ENCODE measurements around the gene KRTAP5-9. TPM values are rescaled to one million over a fixed set of nuclear protein-coding genes. Genes with fewer than 3 reads are reported as not detected.
A peak's percentile ranks its signal among the peaks of the same experiment; 100 is the strongest.
"Not testable (repeated sequence)": the region's sequence is repeated elsewhere in the genome, so short reads cannot be mapped to it uniquely, and the experiment has no call there.

Gene KRTAP5-9
- total RNA-seq, 1 experiment from 2014 or later: not detected

- DNase-seq (ENCODE audit: low read depth): no peak
- in situ Hi-C loops (cut with HindIII; ENCODE audit: low pct_unique_long_range_greater_than_20kb, low sequenced_read_pairs): no loop called here
Measured at GRCh38 chr11:71575723-71576424, 27.7 kb downstream of the KRTAP5-9 start.

- DNase-seq (ENCODE audit: low read depth); in situ Hi-C loops (cut with HindIII; ENCODE audit: low pct_unique_long_range_greater_than_20kb, low sequenced_read_pairs): not testable (repeated sequence)
Measured at GRCh38 chr11:71576688-71577465, 28.7 kb downstream of the KRTAP5-9 start.

- in situ Hi-C loops (cut with HindIII; ENCODE audit: low pct_unique_long_range_greater_than_20kb, low sequenced_read_pairs): no loop called here
- DNase-seq (ENCODE audit: low read depth): no peak
Measured at GRCh38 chr11:71577469-71578004, 29.3 kb downstream of the KRTAP5-9 start.

- DNase-seq (ENCODE audit: low read depth); in situ Hi-C loops (cut with HindIII; ENCODE audit: low pct_unique_long_range_greater_than_20kb, low sequenced_read_pairs): not testable (repeated sequence)
Measured at GRCh38 chr11:71579513-71579912, 31.3 kb downstream of the KRTAP5-9 start.

- DNase-seq (ENCODE audit: low read depth): peak; percentile 44
- in situ Hi-C loops (cut with HindIII; ENCODE audit: low pct_unique_long_range_greater_than_20kb, low sequenced_read_pairs): no loop called here
Measured at GRCh38 chr11:71580057-71581003, 32.1 kb downstream of the KRTAP5-9 start.

- in situ Hi-C loops (cut with HindIII; ENCODE audit: low pct_unique_long_range_greater_than_20kb, low sequenced_read_pairs): no loop called here
- no peak for DNase-seq (ENCODE audit: low read depth)
Measured at GRCh38 chr11:71581826-71582225, 33.6 kb downstream of the KRTAP5-9 start.

GRCh38 chr11:71582309-71582895, 34.2 kb downstream of the KRTAP5-9 start, which contains the start of gene KRTAP5-11:
KRTAP5-11 (minus strand) TSS chr11:71582875; CDS start chr11:71582837, 38 bp downstream.
- in situ Hi-C loops (cut with HindIII; ENCODE audit: low pct_unique_long_range_greater_than_20kb, low sequenced_read_pairs): no loop called here
- no peak for DNase-seq (ENCODE audit: low read depth)

GRCh38 chr11:71582969-71583368, 34.7 kb downstream of the KRTAP5-9 start:
- DNase-seq (ENCODE audit: low read depth); in situ Hi-C loops (cut with HindIII; ENCODE audit: low pct_unique_long_range_greater_than_20kb, low sequenced_read_pairs): not testable (repeated sequence)

GRCh38 chr11:71585673-71586072, 37.5 kb downstream of the KRTAP5-9 start:
- in situ Hi-C loops (cut with HindIII; ENCODE audit: low pct_unique_long_range_greater_than_20kb, low sequenced_read_pairs); DNase-seq (ENCODE audit: low read depth): not testable (repeated sequence)

- in situ Hi-C loops (cut with HindIII; ENCODE audit: low pct_unique_long_range_greater_than_20kb, low sequenced_read_pairs); DNase-seq (ENCODE audit: low read depth): not testable (repeated sequence)
Measured at GRCh38 chr11:71588314-71588713, 40.1 kb downstream of the KRTAP5-9 start.

- in situ Hi-C loops (cut with HindIII; ENCODE audit: low pct_unique_long_range_greater_than_20kb, low sequenced_read_pairs): not testable (repeated sequence)
- DNase-seq (ENCODE audit: low read depth): peak; percentile 18
Measured at GRCh38 chr11:71588822-71589545, 40.8 kb downstream of the KRTAP5-9 start.

- in situ Hi-C loops (cut with HindIII; ENCODE audit: low pct_unique_long_range_greater_than_20kb, low sequenced_read_pairs); DNase-seq (ENCODE audit: low read depth): not testable (repeated sequence)
Measured at GRCh38 chr11:71589546-71589920, 41.3 kb downstream of the KRTAP5-9 start.

Other genes with a start within 250 kb of the KRTAP5-9 start
- gene DHCR7, start 100.0 kb upstream of the KRTAP5-9 start, total RNA-seq (2014; rRNA removed; shearing (Covaris generic); ENCODE audit: low replicate concordance): 25.5 and 33.1 TPM in 2 replicates
- 31.2 and 36.8 TPM in 2 replicates for gene NADSYN1, start 95.2 kb upstream of the KRTAP5-9 start, total RNA-seq (2014; rRNA removed; shearing (Covaris generic); ENCODE audit: low replicate concordance)
- gene KRTAP5-7, start 21.2 kb upstream of the KRTAP5-9 start, total RNA-seq (2014; rRNA removed; shearing (Covaris generic); ENCODE audit: low replicate concordance): not detected in 2 replicates
- not detected in 2 replicates for gene KRTAP5-8, start 10.4 kb upstream of the KRTAP5-9 start, total RNA-seq (2014; rRNA removed; shearing (Covaris generic); ENCODE audit: low replicate concordance)
- gene KRTAP5-10, start 17.1 kb downstream of the KRTAP5-9 start, total RNA-seq (2014; rRNA removed; shearing (Covaris generic); ENCODE audit: low replicate concordance): not detected in 2 replicates
- not detected in 2 replicates for gene KRTAP5-11, start 34.5 kb downstream of the KRTAP5-9 start, total RNA-seq (2014; rRNA removed; shearing (Covaris generic); ENCODE audit: low replicate concordance)